ENCODE data around the gene SNX24.

The SNX24 gene

DNA sequence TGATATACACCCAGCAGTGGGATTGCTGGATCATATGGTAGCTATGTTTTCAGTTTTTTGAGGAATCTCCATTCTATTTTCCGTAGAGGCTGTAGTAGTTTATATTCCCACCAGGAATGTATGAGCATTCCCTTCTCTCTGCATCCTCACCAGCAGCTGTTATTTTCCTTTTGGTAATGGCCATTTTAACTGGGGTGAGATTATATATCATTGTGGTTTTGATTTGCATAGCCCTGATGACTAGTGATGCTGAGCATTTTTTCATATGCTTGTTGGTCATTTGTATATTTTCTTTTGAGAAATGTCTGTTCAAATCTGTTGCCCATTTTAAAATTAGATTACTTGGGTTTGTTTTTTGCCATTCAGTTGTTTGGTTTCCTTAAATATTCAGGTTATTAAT lies 202.3 kb downstream of the SNX24 start:
- no peak overlapping the region for H3K4me3 ChIP-seq (ENCODE audit: low read depth, low read length)
- in situ Hi-C loops (cut with HindIII; ENCODE audit: low sequenced_read_pairs): no loop called here
- no peak for DNase-seq (ENCODE audit: low read depth)
- no peak for TF ChIP-seq CTCF (IDR thresholded peaks at IDR 0.05; ENCODE audit: low read depth, low read length, missing control alignments)

- in situ Hi-C loops (cut with HindIII; ENCODE audit: low sequenced_read_pairs): no loop called here
- TF ChIP-seq CTCF (IDR thresholded peaks at IDR 0.05; ENCODE audit: low read depth, low read length, missing control alignments): no peak
- no peak for DNase-seq (ENCODE audit: low read depth)
- H3K4me3 ChIP-seq (ENCODE audit: low read depth, low read length): no peak overlapping the region
These were observed 205.8 kb downstream of the SNX24 start for GRCh38 chr5:123051206-123051605.

All from astrocyte of the cerebellum (primary cell).